Adipose tissue (tissue), 3 donors: Measurements from ENCODE around the gene DAPK1. TPM values are rescaled to one million over a fixed set of nuclear protein-coding genes. Genes with fewer than 3 reads are reported as not detected.
"Not testable (repeated sequence)": the region's sequence is repeated elsewhere in the genome, so short reads cannot be mapped to it uniquely, and the experiment has no call there.

Source experiments
- H3K27ac ChIP-seq: one replicate; pipeline ENCODE4 v1.5.1; 2013; ENCODE audit warnings: low read depth, low read length
- WGBS, 3 donors: extraction: QIAGEN DNeasy Blood & Tissue Kit; methylation state at CpG; one replicate each; pipeline ENCODE4 v1.1.7; 2013; 5-methylcytosine and 5-hydroxymethylcytosine counted together
- polyA plus RNA-seq, 3 donors: library from polyadenylated mRNA; stranded (reverse); fragments of 200-250 nt; gene quantifications; one replicate each; pipeline ENCODE4 v1.2.3, GENCODE V29; 2013
- donor health status: healthy with polysubstance abuse.
- donor health status: Bipolar disorder and iron deficiency.
- donor health status: healthy.

Gene DAPK1
- polyA plus RNA-seq, 3 donors: 7.4 to 39.8 (median 12.8) TPM

- 88 to 93% (median 90%) methylated on average over 5 of the region's 5 CpGs for WGBS, 3 donors
- no peak overlapping the region for H3K27ac ChIP-seq
These were observed 224.9 kb downstream of the DAPK1 start for GRCh38 chr9:87722393-87723088.

- 3 to 7% (median 6%) methylated on average over 25 of the region's 25 CpGs for whole genome bisulfite sequencing, 3 donors
- no peak overlapping the region for H3K27ac ChIP-seq
These were observed 227.8 kb downstream of the DAPK1 start for GRCh38 chr9:87725356-87725899.

- 1% methylated on average over 67 of the region's 67 CpGs for WGBS, 3 donors
- H3K27ac ChIP-seq: peak within 1 kb of the TSS; percentile 92
These were observed 228.4 kb downstream of the DAPK1 start, which contains the start of gene CTSL for GRCh38 chr9:87725900-87726709. TSS of gene CTSL (plus strand) at chr9:87726119. CDS start at chr9:87727604, 1,485 bp downstream.

GRCh38 chr9:87729246-87729645, 231.6 kb downstream of the DAPK1 start:
- 89 to 99% (median 95%) methylated on average over 2 of the region's 2 CpGs for WGBS, 3 donors

DNA sequence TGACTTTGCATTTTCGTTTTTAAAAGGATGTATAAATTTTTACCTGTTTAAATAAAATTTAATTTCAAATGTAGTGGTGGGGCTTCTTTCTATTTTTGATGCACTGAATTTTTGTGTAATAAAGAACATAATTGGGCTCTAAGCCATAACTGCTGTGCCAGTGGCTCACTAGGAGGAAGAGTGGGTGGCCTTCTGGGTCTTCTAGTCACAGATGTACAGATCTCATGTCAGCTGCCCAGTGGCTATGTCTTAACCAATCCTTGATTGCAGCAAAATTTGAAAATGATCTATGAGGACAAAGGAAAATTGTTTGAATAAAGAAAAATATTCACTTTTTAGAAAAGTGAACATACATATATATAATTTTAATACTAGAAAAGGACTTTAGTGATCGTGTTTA, 233.7 kb downstream of the DAPK1 start:
- WGBS, 3 donors: 87 to 94% (median 87%) methylated on average over 2 of the region's 2 CpGs
- H3K27ac ChIP-seq: no peak overlapping the region

More at GRCh38 chr9:87729246-87729645, 231.6 kb downstream of the DAPK1 start:
- no peak overlapping the region for H3K27ac ChIP-seq

DNA sequence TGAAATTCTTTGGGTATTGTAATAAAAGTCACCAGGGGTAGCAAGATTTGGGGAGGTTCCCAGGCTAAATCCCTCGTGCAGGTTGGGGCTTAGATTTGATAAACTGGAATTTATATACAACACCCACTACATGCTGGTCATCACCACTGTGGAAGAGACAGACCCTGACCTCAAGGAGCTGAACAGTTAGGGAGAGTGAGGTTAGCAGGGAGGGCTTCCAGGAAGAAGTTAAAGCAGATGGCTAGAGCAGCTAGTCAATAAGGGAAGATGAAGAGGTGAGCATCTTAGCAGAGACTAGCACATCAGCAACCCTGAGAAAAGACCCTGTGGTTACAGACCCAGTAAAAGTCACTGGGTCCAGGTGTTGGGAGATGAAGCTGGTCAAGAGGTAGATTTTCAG, 234.7 kb downstream of the DAPK1 start:
- WGBS, 3 donors: 77 to 85% (median 81%) methylated on average over 1 of the region's 1 CpG
- no peak overlapping the region for H3K27ac ChIP-seq

GRCh38 chr9:87732756-87733155, 235.1 kb downstream of the DAPK1 start:
- WGBS, 3 donors: 79 to 83% (median 79%) methylated on average over 3 of the region's 3 CpGs
- H3K27ac ChIP-seq: no peak overlapping the region

GRCh38 chr9:87733273-87734052, 235.8 kb downstream of the DAPK1 start:
- 90 to 93% (median 92%) methylated on average over 7 of the region's 7 CpGs for WGBS, 3 donors
- H3K27ac ChIP-seq: no peak overlapping the region

GRCh38 chr9:87734106-87734505, 236.4 kb downstream of the DAPK1 start:
- H3K27ac ChIP-seq: no peak overlapping the region
- 29 to 64% (median 31%) methylated on average over 2 of the region's 2 CpGs for WGBS, 3 donors

GRCh38 chr9:87739546-87739945, 241.9 kb downstream of the DAPK1 start:
- H3K27ac ChIP-seq: no peak overlapping the region
- 73 to 89% (median 88%) methylated on average over 3 of the region's 3 CpGs for WGBS, 3 donors

DNA sequence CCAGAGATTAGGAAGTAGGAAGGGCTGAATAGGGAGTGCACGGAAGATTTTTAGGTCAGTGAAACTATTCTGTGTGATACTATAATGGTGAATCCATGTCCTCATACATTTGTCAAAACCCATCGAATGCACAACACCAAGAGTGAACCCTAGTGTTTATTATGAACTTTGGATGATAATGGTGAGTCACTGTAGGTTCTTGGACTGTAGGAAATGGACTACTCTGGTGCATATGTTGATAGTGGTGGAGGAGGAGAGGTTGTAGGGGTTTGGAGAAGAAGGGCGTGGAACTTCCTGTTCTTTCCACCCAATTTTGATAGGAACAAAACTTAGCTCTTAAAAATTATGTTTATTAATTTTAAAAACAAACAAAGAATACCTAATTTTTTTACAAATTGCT, 242.5 kb downstream of the DAPK1 start:
- H3K27ac ChIP-seq: no peak overlapping the region
- 57 to 65% (median 58%) methylated on average over 3 of the region's 3 CpGs for WGBS, 3 donors

DNA sequence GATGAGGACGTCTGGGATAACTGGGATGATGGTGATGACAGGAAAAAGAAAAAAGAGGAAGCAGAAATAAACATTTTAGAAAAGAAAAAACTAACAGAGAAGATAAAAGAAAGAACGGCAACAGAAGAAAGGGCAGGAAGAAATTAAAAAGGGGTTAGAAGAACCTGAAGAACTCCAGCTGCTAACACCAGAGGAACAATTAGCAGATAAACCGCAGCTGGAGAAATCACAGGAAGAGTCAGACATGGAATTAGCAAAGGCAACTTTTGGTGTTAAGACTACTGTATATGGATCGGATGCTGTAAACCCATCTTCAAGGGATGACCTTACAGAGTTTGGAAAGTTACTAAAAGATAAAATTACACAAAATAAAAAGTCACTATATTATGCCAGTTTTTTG, 243.7 kb downstream of the DAPK1 start:
- H3K27ac ChIP-seq: no peak overlapping the region
- 35 to 51% (median 37%) methylated on average over 4 of the region's 4 CpGs for WGBS, 3 donors

- WGBS, 3 donors: 19 to 33% (median 25%) methylated on average over 5 of the region's 5 CpGs
- H3K27ac ChIP-seq: no peak overlapping the region
These were observed 244.2 kb downstream of the DAPK1 start for GRCh38 chr9:87741891-87742290.

GRCh38 chr9:87742813-87743428, 245.3 kb downstream of the DAPK1 start:
- WGBS, 3 donors: 65 to 76% (median 76%) methylated on average over 3 of the region's 3 CpGs
- H3K27ac ChIP-seq: no peak overlapping the region

DNA sequence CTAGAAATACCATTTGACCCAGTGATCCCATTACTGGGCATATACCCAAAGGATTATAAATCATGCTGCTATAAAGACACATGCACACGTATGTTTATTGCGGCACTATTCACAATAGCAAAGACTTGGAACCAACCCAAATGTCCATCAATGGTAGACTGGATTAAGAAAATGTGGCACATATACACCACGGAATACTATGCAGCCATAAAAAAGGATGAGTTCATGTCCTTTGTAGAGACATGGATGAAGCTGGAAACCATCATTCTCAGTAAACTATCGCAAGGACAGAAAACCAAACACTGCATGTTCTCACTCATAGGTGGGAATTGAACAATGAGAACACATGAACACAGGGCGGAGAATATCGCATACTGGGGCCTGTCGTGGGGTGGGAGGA, 246.6 kb downstream of the DAPK1 start:
- WGBS, 3 donors: 94 to 100% (median 96%) methylated on average over 4 to 5 of the region's 7 CpGs
- not testable (repeated sequence) for H3K27ac ChIP-seq

DNA sequence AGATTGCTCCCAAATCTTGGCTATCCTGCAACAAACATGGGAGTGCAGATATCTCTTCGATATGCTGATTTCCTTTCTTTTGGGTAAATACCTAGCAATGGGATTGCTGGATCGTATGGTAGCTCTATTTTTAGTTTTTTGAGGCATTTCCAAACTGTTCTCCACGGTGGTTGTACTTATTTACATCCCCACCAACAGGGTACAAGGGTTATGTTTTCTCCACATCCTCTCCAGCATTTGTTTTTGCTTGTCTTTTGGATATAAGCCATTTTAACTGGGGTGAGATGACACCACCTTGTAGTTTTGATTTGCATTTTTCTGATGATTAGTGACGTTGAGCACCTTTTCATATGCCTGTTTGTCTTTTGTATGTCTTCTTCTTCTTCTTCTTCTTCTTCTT, 248.5 kb downstream of the DAPK1 start:
- 59 to 82% (median 79%) methylated on average over 4 of the region's 4 CpGs for WGBS, 3 donors
- no peak overlapping the region for H3K27ac ChIP-seq

- H3K27ac ChIP-seq: no peak overlapping the region
- 11 to 55% (median 23%) methylated on average over 1 of the region's 1 CpG for WGBS, 3 donors
These were observed 251.2 kb downstream of the DAPK1 start for GRCh38 chr9:87748881-87749280.

- no peak overlapping the region for H3K27ac ChIP-seq
- 59 to 82% (median 65%) methylated on average over 5 of the region's 5 CpGs for WGBS, 3 donors
These were observed 251.8 kb downstream of the DAPK1 start for GRCh38 chr9:87749335-87750035.
